ENCODE data around the gene ENTREP1.
"Not testable (repeated sequence)": the region's sequence is repeated elsewhere in the genome, so short reads cannot be mapped to it uniquely, and the experiment has no call there.

Gene ENTREP1

DNA sequence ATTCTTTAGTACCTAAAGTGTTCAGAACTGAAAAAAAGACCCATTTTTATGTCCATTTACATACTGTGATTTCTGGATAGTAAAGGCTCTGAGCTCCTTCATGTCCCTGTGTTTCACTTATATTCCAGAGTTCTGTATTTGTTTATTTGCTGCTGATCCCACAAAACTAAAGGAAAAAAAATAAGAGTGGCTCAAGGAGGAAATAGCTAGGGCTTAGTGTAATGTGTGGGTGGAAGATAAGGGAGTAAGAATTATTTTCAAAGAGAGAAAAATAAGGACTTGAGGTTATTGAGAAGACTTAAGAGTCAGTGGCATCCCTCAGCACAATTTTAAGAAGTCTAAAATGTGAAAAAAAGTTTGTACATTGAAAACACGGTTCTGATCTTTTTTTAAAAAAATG lies 46.0 kb downstream of the ENTREP1 start:
- DNase-seq (ENCODE audit: low read depth in 2 of 2) = no peak

DNA sequence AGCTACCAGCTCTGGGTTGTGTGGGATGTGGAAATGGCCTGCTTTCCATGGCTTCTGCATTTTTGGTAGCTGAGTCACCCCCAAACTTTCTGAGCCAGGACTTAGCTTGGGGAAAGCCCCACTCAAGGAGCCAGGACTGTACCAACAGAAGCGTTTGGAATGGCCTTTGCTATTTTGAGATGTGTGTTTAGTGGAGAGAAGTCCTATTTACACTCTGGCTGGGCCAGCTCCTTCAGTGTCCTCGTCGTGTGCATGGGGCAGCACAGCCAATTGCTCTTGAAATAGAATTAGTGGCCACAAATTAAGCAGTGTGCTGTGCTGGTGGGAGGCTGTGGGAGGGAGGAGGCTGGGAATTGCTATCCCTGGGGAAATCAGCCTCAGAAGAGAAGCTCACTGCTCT lies 51.6 kb downstream of the ENTREP1 start:
- no peak for DNase-seq (ENCODE audit: low read depth in 2 of 2)

DNA sequence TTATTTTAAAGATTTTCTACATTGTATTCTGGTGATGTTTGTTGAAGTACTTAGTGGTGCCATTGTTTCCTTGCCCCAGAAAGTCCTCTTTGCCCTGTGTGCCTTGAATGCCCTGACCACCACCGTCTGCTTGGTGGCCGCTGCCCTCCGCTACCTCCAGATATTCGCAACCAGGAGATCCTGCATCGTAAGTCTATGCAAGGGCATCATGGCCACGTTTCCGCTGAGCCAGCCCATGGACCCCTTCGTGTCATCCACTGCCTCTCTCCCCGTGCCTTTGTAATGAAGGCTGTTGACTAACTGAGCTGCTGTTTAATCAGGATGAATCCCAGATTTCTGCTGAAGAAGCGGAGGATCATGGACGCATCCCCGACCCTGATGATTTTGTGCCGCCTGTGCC lies 52.3 kb downstream of the ENTREP1 start:
- no peak for DNase-seq (ENCODE audit: low read depth in 2 of 2)

DNA sequence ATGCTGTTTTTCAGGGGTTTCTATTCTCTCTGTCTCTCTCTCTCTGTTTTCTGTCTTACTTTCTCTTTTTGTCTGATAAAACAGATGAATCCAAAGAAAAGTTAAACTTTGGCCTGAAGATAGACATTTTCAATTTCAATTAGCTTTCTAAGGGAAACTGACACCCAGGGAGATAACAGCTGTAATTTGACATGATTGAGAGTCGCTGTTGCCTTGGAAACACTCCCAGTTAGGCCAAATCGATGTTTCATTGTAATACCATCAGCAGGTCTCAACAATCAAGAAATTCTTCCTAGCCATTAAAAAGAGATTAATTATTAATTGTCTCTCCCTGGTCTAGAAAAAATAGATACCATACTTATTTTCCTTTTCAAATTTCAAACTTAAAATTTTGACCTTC lies 53.0 kb downstream of the ENTREP1 start:
- DNase-seq (ENCODE audit: low read depth in 2 of 2) = no peak

DNA sequence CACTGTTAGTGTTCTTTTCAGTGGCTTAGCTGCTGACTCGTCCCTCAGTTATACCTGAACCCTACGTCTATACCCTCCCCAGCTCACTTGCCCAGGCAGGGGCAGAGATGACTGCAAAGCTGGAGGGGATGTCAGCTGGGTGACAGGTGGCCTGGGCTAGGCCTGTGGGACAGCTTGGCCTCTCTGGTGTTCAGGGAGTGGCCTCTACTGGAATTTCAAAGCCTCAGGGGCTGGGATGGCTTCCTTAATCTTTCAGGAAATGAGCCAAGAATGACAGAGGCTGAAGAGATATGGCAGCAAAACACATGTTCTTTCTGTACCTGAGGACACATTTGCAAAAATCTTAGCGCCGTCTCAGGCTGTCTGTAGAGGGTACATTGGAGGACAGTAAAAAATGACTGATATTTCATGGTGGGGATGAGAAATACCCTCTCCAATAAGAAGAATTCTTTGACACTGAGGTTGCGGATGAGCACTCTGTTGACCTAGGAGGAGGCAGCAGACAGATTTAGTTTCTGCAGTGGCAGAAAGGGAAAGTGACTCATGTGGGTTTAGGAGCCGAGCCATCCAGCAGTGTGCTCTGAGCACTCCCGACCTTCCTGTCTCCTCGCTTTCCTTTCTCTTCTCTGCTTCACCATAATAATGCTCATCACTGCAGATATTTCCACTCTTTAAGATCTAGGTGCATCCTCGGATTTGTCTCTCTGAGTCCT lies 54.4 kb downstream of the ENTREP1 start:
- DNase-seq (ENCODE audit: low read depth in 2 of 2) = no peak

DNA sequence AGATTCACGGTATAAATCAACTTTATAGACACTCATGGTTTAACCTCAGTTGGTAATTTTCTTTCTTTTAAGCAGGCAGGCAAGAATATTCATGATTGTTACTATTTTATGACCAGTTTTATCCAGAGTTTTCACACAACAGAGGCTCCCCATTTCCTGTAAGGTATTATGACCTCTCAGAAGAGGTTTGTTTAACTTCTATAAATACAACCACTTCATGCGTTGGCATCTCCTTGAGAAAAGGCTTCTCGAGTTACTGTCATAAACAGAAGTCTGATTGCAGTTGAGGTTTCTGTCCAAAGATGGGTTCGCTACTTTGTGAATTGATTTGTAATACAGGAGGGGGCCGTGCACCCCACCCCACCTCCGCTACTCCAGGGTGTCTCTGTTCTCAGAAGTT lies 55.3 kb downstream of the ENTREP1 start:
- DNase-seq (ENCODE audit: low read depth in 2 of 2) = no peak

DNA sequence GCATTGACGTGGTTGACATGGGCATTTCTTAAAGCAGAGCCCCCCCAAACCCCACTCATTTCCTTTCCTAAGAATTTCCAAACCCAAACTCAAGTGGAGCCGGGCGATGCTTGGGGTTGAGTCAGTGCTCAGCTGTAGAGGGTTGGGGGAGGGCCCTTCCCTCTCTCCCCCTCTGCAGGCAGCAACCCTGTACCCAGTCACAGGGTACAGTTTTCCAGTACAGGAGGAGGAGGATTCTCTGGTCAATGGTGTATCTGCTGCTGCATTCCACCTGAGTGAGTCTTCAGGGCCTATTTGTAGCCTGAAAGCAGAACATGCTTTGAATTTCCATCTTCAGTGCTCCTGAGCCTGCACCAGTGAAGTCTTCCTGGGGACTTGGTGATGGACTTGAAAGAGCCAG lies 55.8 kb downstream of the ENTREP1 start:
- DNase-seq (ENCODE audit: low read depth in 2 of 2) = no peak

DNA sequence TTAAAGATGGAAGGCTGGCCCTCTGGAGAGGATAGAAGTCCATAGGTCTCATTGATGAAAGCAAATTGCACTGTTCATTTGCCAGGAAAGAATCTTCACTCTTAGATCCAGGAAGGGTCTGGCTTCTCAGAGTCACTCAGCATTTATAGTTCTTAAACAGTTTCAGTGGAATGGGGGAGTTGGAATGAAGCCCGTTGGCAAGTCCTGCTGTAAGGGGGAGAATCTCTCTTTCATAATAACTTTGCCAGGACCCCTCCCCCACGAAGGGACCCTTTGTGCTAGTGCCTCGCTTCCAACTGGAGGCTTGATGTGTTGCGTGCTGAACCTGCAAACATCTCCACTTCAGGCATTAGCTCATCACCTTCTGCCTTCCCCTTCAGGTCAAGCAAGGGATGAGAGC lies 57.1 kb downstream of the ENTREP1 start:
- DNase-seq (ENCODE audit: low read depth in 2 of 2) = no peak

DNA sequence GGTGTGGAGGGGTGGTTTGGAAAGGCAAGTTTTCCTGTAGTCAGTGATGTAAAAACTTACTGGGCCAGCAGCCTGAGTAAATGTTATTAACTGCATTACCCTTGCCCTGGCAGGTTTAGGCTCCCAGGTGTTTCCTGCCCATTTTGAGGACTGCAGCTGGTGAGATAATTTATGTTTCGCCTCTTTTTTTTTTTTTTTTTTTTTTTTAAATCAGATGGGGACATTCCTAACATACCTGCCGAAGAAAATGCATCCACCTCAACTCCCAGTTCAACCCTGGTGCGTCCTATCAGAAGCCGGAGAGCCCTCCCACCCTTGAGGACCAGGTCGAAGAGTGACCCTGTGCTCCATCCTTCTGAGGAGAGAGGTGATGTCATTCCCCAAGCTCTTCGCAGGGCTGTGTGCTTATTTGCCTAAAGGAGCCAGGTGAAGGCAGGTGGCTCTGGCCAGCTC lies 60.6 kb downstream of the ENTREP1 start:
- DNase-seq (ENCODE audit: low read depth in 2 of 2) = no peak

DNA sequence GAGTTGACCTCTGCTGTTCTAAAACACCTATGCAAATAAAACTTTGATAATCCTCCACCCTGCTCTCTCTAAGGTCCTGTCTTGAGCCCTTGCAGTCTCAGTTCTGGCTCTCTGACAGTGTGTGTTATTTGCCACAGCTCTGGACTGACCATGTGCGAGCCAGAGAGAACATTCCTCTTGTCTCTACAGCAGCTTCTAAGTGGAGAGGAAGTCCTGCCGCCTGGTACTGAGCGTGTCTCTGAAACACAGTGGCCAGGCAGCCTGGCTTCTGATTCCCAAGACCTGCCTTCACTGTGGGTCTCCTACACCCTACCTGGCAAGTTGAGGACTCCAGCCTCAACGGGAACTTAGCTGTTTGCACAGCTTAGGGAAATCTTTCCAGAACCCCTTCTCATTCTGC lies 61.6 kb downstream of the ENTREP1 start:
- no peak for DNase-seq (ENCODE audit: low read depth in 2 of 2)

DNA sequence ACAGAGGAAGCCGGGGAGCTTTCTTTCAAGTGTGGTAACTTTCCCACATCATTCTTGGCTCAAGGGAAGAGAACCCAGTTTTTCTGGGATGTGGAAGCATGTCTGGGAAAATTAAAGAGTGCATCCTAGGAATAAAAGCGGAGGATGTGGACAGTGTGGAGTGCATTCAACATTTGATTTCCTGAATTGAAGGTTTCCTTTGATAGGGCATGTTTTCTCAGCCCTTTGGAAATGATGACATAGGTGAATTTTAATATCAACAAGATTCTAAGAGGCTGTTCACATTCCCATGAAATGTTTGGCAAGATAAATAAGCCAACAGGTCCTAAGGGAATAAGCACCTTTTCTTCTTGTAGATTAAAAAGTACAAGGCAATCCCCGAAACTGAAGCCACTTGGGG lies 63.6 kb downstream of the ENTREP1 start:
- DNase-seq (ENCODE audit: low read depth in 2 of 2) = no peak

DNA sequence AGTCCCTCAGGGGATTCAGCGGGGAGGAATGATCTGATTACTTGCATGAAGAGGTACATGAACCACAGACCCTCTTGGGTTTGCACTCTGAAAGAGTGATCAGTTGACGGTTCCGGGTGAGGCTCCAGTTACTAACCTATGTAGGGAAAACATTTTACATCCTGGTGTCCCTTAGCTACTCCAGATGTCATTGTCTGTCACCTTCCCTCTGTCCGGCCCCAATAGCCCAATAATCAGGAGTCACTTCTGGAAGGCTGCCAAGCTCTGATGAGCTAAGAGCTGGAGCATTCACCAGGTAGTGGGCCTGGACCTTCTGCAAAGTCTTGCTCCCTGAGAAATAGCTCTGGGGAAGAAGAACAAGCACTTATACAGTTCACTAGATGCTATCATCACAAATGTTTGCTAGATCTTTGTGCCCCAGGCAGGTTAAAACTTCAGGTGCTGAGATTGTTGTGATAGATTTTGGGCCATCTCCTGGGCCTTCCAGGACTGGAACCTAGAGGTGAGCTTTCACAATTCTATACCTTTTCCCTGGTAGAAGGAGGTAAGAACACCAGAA lies 64.5 kb downstream of the ENTREP1 start:
- no peak for DNase-seq (ENCODE audit: low read depth in 2 of 2)

DNA sequence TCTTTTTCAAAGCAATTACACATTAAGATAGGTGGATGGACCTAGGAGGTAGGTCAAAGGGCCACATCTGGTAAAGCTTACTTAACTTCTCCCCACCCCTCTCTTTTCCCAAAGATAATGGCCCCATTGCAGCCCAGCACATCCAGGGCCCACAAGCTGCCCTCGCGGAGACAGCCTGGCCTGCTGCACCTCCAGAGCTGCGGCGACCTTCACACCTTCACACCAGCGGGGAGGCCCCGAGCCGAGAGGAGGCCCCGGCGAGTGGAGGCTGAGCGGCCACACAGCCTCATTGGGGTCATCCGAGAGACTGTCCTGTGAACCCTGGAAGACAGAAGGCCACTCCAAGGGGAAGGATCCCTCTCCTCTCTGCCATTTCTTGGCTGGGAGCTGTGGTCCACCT lies 66.5 kb downstream of the ENTREP1 start:
- no peak for DNase-seq (ENCODE audit: low read depth in 2 of 2)

DNA sequence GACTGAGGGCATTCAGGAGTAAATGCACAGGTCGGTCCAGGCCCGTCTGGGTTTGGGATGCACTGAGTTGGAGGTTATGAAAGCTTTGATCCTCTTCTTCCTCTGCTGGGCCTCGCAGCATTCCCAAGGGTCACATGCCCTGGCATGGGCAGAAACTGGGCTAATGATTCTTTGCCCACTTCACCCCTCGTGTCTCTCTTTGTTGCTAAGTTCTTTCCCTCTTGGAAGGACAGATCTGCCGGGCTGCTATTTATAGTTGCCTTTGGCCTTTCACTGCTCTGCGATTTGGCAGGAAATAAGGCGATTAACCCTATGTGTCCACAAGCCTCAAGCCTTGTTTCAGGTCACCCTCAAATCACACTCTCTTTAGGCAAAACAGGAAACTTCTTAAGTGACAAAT lies 66.9 kb downstream of the ENTREP1 start:
- no peak for DNase-seq (ENCODE audit: low read depth in 2 of 2)

DNA sequence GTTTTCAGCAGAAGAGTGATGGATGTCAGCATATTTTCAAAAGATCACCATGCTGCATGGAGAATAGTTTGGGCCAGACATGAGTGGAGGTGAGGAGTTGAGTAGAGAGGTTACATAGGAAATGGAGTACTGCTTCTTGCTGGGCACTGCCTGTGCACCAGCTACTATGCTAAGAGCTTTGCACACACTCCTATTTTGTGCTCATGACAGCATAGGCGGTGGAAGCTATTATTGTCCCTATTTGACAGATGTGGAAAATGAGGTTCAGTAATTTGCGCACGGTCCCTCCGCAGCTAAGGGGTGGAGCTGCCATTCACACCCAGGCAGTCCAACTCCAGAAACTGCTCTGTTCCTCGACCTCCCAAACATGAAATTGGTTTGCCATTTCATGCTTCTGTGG lies 67.8 kb downstream of the ENTREP1 start:
- no peak for DNase-seq (ENCODE audit: low read depth in 2 of 2)

DNA sequence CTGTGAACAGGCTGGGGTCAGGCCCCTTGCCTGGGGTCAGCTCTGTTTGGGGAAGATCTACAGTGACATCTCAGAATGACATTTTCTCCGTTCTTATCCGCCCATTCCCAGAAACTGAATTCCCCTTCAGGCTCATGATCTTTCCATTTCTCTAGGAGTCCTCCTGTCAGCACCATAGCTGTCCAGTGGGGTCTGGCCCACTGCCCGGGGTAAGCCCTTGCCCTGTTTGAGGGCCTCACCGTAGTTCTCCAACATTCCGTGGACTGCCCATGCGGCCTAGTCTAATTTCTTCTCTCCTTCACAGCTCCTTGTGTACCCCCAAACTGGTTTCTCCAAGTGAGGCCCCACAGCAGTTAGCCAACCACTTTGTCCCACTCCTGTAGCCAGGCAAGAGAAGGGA lies 68.4 kb downstream of the ENTREP1 start:
- DNase-seq (ENCODE audit: low read depth in 2 of 2) = no peak

DNA sequence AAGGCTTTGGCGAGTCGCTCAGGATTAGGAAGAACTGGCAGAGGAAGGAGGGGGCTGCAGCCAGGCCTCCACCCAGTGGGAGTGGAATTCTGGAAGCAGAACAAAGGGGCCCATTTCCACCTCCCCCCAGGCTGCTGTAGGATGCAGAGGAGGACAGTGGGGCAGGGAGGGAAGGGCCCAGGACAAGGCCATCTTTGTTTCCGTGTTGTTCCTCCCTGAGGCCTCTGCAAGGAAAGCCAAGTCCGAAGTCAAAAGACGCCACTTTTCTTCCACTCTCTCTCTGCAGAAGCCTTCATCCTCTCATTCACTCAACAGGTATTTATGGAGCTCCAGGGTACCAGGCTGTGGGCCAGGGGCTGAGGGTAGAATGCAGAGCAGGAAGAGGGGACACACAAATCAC lies 70.7 kb downstream of the ENTREP1 start:
- no peak for DNase-seq (ENCODE audit: low read depth in 2 of 2)

DNA sequence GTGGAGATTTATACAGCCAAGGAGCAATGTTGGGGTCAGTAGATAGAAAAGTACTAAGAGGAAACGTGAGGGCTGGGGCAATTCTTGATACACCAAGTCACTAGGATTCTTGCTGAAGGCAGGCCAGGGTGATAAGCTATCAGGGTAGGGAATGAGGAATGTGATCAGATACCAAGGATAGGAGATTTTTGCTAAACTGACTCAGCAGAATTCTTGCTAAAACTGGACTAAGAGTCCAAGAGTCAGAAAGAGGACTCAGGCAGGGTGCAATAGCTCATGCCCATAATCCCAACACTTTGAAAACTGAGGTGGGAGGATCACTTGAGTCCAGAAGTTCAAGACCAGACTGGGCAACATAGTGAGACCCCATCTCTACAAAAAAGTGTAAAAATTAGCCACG lies 71.7 kb downstream of the ENTREP1 start:
- no peak for DNase-seq (ENCODE audit: low read depth in 2 of 2)

DNA sequence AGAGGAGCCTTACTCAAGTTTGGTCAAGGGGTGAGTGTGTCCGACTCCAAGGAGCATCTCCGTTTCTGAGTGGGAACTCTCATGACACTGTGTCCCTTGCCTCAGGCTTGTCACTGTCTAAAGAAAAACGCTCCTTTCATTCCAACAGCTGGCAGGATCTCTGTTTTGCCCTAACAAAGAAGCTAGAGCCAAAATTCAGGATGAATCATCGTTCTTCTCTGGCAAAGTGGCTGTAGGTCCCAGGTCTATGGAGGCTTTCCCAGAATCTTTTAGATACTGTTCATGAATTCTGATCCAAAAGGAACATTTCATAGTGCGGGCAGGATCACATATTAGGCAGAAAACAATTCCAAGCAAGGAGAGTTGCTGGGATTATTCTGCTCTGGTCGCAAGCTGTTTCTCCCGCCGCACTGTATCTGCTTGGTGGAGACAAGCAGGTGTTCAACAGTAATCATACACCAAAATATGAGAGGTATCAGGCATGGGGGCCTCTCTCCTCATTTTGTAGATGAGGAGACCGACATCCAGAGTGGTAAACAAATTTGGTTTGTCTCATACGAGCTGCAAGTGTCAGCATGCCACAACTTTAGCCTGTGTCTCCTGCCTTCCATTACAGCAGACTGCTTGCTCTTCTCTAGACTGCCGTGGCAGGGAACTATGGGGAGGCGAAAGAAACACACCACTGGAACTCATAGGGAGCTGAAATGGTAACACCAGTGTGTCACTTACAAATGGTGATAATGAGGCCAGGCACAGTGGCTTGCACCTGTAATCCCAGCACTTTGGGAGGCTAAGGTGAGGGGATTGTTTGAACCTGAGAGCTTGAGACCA lies 72.6 kb downstream of the ENTREP1 start:
- DNase-seq (ENCODE audit: low read depth in 2 of 2) = no peak

DNA sequence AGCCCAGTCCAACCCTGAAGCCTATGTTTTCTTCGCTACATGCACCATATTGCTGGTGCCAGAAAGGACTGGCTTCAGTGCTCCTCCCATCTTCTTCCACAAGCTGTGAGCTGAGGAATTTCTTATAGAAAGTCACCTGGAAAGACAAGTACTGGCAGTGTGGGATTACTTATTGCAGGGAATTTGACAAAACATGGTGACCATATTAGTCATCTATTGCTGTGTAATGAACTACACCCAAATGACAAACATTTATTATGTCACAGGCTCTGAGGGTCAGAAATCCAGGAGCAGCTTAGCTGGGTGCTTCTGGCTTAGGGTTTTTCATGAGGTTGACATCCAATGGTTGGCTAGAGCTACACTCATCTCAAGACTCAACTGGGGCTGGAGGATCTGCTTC lies 75.5 kb downstream of the ENTREP1 start:
- no peak for DNase-seq (ENCODE audit: low read depth in 2 of 2)

DNA sequence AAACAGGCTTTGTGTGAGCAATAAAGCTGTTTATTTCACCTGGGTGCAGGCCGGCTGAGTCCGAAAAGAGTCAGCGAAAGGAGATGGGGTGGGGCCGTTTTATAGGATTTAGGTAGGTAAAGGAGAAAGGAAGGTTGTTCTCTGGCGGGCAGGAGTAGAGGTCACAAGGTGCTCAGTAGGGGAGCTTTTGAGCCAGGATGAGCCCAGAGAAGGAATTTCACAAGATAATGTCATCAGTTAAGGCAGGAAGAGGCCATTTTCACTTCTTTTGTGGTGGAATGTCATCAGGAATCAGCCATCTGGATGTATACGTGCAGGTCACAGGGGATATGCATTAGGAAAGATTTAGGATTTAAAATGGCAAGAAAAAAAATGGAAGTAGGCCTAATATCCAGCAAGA lies 84.9 kb downstream of the ENTREP1 start:
- DNase-seq (ENCODE audit: low read depth in 2 of 2) = not testable (repeated sequence)

DNA sequence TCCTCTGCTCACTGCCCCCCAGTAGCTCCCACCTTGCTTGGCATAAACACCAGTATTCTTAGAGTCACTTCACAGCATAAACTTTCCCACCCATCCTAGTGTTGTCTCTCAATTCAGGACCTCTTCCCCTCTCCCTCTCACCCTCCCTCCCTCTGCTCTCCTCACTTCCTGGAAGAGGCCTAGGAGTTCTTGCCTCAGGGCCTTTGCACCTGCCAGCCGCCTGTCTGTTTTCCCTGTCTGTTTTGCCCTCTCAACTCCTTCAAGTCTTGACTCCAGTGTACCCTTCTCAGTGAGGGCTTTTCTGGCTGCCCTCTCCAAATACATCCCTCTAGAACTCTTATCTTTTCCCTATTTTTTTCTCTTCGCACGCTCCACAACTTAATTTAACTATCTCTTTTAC lies 86.2 kb downstream of the ENTREP1 start:
- DNase-seq (ENCODE audit: low read depth in 2 of 2) = no peak

Measured in stimulated activated CD8-positive, alpha-beta memory T cell treated with anti-CD3 and anti-CD28 coated beads, Interleukin-15, amount 100 ng/mL, for 48 hours (primary cell).